Measurements from ENCODE around the gene CACNB2.

- no peak for TF ChIP-seq CTCF (IDR thresholded peaks at IDR 0.05)
- TF ChIP-seq EZH2 (IDR thresholded peaks at IDR 0.05), result no peak
Observed at GRCh38 chr10:18483516-18484186, 343.4 kb downstream of the CACNB2 start.

Data from neural progenitor cell (in vitro differentiated cells).